HepG2 (cell line): ENCODE data around the gene FADD. TPM values are rescaled to one million over a fixed set of nuclear protein-coding genes. Genes with fewer than 3 reads are reported as not detected.

Source experiments
- CBX1 ChIP-seq: IDR thresholded peaks from one replicate; pipeline ENCODE4 v1.6.1; 2016; ENCODE audit warnings: antibody characterized with exemption, low read depth
- ERF ChIP-seq: IDR thresholded peaks from 2 replicates; pipeline ENCODE4 v1.6.1; 2018; ENCODE audit warnings: missing biosample characterization, missing genetic modification reagents
- FOXO1 ChIP-seq: sonication (generic); formaldehyde crosslinking; IDR thresholded peaks from 2 replicates; pipeline ENCODE4 v1.4.0; 2020; ENCODE audit warnings: missing genetic modification reagents
- GATAD1 ChIP-seq: IDR thresholded peaks from 2 replicates; pipeline ENCODE4 v1.6.1; 2016; ENCODE audit warnings: missing genetic modification reagents, missing compliant biosample characterization
- TCF7L2 ChIP-seq: IDR thresholded peaks from 2 replicates; pipeline ENCODE4 v1.6.1; 2011; ENCODE audit warnings: mild to moderate bottlenecking, low read depth, low read length, moderate library complexity
- THAP11 ChIP-seq: IDR thresholded peaks from 2 replicates; pipeline ENCODE4 v1.6.1; 2016; ENCODE audit warnings: missing biosample characterization, missing genetic modification reagents
- U2AF1 ChIP-seq: fragments of 200-400 bp; formaldehyde crosslinking; optimal IDR thresholded peaks from 2 replicates; pipeline ENCODE3; 2017; ENCODE audit warnings: mild to moderate bottlenecking, low read depth, low read length
- ZBTB34 ChIP-seq: sonication (generic); formaldehyde crosslinking; IDR thresholded peaks from 2 replicates; pipeline ENCODE4 v1.8.0; 2022; ENCODE audit warnings: mild to moderate bottlenecking, missing genetic modification reagents
- ZHX2 ChIP-seq, 2 experiments: sonication (generic) in 1 of 2; formaldehyde crosslinking in 1 of 2; IDR thresholded peaks; 2 replicates each; pipeline versions ENCODE4 v1.6.1 to v1.9.0; 2014 to 2022; ENCODE audit warnings: antibody characterized with exemption in 1 of 2, borderline replicate concordance in 1 of 2, inconsistent platforms in 1 of 2, low read depth in 1 of 2, missing genetic modification reagents in 1 of 2
- ZNF143 ChIP-seq: sonication (generic); formaldehyde crosslinking; IDR thresholded peaks from 2 replicates; pipeline ENCODE4 v1.4.0; 2020; ENCODE audit warnings: missing genetic modification reagents
- ZNF343 ChIP-seq: sonication (generic); formaldehyde crosslinking; IDR thresholded peaks from 2 replicates; pipeline ENCODE4 v1.4.0; 2020; ENCODE audit warnings: mild to moderate bottlenecking, missing genetic modification reagents
- ZNF367 ChIP-seq: sonication (generic); formaldehyde crosslinking; IDR thresholded peaks from 2 replicates; pipeline ENCODE4 v1.4.0; 2020; ENCODE audit warnings: missing genetic modification reagents, borderline replicate concordance
- ZNF547 ChIP-seq: sonication (generic); formaldehyde crosslinking; IDR thresholded peaks from 2 replicates; pipeline ENCODE4 v1.5.1; 2020; ENCODE audit warnings: mild to moderate bottlenecking, missing genetic modification reagents
- ZNF703 ChIP-seq: sonication (generic); formaldehyde crosslinking; IDR thresholded peaks from 2 replicates; pipeline ENCODE4 v1.5.1; 2020; ENCODE audit warnings: missing genetic modification reagents, mild to moderate bottlenecking, moderate library complexity, borderline replicate concordance
- polyA plus RNA-seq, 8 experiments: library from polyadenylated mRNA; depleted of rRNA in 3 of 8; stranded (reverse) in 7 of 8; unstranded in 1 of 8; fragments of >200 nt; fragmentation: Illumina TruSeq in 4 of 8; extraction: Trizol in 4 of 8; gene quantifications; 2 replicates each; pipeline versions ENCODE4 v1.2.1 to v1.2.3, GENCODE V29; 2011 to 2016; ENCODE audit warnings: low read depth in 4 of 8, missing spikeins in 1 of 8, mixed read lengths in 1 of 8; ENCODE audit not compliant: insufficient read depth in 1 of 8
- total RNA-seq, 5 experiments: library from RNA; depleted of rRNA; stranded (reverse); fragments of >200 nt; fragmentation: Illumina TruSeq; extraction: Trizol; gene quantifications; 2 replicates each; pipeline ENCODE4 v1.2.3, GENCODE V29; 2016; ENCODE audit warnings: low read depth in 1 of 5
- TF ChIP-seq, protein P1 (sequence below): sonication (generic); formaldehyde crosslinking; IDR thresholded peaks from 2 replicates; pipeline ENCODE4 v1.4.0; 2020; ENCODE audit warnings: mild to moderate bottlenecking, missing genetic modification reagents
- TF ChIP-seq, protein P2 (sequence below): sonication (generic); formaldehyde crosslinking; IDR thresholded peaks from 2 replicates; pipeline ENCODE4 v1.4.0; 2020; ENCODE audit warnings: mild to moderate bottlenecking, missing genetic modification reagents

FADD gene
- total and polyA plus RNA-seq, 2 of the 13 experiments (the other 11 are each of a cell fraction or from before 2014, with no cell fraction given) = 14.2 to 22.2 TPM

GRCh38 chr11:70202920-70203750 is at the start of gene FADD (continued):
- TF ChIP-seq FOXO1 (CRISPR knock-in tag) (peak; percentile 13; the same call in 1 of the 2 replicates), ZNF547 (CRISPR knock-in tag) (no peak), ZNF703 (CRISPR knock-in tag) (no peak), ZNF367 (CRISPR knock-in tag) (no peak), ZNF143 (CRISPR knock-in tag) (no peak; the same call in 1 of the 2 replicates), U2AF1 (no peak), THAP11 (CRISPR knock-in tag) (peak; percentile 89), ERF (CRISPR knock-in tag) (peak; percentile 52; the same call in 1 of the 2 replicates), ZNF343 (no peak), ZHX2 (IDR thresholded peaks at IDR 0.05; ENCODE audit: low read depth) (0 out of 2 replicates have a peak, but pooled peaks have one; percentile 39), ZHX2 (CRISPR knock-in tag; IDR thresholded peaks at IDR 0.05; ENCODE audit: borderline replicate concordance) (peak; percentile 74), CBX1 (no peak), TCF7L2 (no peak), GATAD1 (CRISPR knock-in tag) (peak; percentile 82), ZBTB34 (peak; percentile 53; the same call in 1 of the 2 replicates)
- TF ChIP-seq, protein P1, sequence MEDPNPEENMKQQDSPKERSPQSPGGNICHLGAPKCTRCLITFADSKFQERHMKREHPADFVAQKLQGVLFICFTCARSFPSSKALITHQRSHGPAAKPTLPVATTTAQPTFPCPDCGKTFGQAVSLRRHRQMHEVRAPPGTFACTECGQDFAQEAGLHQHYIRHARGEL (CRISPR knock-in tag) = no peak
- TF ChIP-seq, protein P2, sequence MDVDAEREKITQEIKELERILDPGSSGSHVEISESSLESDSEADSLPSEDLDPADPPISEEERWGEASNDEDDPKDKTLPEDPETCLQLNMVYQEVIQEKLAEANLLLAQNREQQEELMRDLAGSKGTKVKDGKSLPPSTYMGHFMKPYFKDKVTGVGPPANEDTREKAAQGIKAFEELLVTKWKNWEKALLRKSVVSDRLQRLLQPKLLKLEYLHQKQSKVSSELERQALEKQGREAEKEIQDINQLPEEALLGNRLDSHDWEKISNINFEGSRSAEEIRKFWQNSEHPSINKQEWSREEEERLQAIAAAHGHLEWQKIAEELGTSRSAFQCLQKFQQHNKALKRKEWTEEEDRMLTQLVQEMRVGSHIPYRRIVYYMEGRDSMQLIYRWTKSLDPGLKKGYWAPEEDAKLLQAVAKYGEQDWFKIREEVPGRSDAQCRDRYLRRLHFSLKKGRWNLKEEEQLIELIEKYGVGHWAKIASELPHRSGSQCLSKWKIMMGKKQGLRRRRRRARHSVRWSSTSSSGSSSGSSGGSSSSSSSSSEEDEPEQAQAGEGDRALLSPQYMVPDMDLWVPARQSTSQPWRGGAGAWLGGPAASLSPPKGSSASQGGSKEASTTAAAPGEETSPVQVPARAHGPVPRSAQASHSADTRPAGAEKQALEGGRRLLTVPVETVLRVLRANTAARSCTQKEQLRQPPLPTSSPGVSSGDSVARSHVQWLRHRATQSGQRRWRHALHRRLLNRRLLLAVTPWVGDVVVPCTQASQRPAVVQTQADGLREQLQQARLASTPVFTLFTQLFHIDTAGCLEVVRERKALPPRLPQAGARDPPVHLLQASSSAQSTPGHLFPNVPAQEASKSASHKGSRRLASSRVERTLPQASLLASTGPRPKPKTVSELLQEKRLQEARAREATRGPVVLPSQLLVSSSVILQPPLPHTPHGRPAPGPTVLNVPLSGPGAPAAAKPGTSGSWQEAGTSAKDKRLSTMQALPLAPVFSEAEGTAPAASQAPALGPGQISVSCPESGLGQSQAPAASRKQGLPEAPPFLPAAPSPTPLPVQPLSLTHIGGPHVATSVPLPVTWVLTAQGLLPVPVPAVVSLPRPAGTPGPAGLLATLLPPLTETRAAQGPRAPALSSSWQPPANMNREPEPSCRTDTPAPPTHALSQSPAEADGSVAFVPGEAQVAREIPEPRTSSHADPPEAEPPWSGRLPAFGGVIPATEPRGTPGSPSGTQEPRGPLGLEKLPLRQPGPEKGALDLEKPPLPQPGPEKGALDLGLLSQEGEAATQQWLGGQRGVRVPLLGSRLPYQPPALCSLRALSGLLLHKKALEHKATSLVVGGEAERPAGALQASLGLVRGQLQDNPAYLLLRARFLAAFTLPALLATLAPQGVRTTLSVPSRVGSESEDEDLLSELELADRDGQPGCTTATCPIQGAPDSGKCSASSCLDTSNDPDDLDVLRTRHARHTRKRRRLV (CRISPR knock-in tag) = no peak
